ENCODE measurements around the gene LEMD2. TPM values are rescaled to one million over a fixed set of nuclear protein-coding genes. Genes with fewer than 3 reads are reported as not detected.

Gene LEMD2
- total and polyA plus RNA-seq, 9 of the 15 experiments (the other 6 are each of a cell fraction or from before 2014, with no cell fraction given) = 0.32 to 46.3 (median 30.8) TPM

DNA sequence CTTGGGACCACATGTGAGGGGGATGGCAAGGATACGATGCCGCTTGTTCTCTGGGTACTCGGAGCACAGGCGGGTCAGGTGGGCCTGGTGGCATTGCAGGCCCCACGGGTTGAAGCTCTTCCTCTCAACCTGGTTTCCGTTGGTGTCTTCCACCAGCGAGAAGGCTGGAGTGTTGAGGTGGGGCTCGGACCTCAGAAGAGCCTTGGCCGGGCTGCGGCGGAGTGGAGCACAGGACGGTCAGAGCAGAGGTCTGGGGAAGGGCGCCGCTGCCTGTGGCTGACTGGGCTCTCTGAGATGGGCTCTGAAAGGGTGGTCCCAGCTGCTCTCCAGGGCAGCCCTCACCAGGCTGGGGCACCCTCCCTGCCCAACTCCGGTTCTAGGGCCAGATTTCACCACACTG lies 62.2 kb downstream of the LEMD2 start (continued):
- TF ChIP-seq ARID3A (IDR thresholded peaks at IDR 0.05; ENCODE audit: borderline replicate concordance, low read depth, low read length) = no peak
- TF ChIP-seq ZNF431 (CRISPR knock-in tag; IDR thresholded peaks at IDR 0.05) = no peak
- no peak for TF ChIP-seq ESRRB (CRISPR knock-in tag; IDR thresholded peaks at IDR 0.05; ENCODE audit: borderline replicate concordance)
- no peak for TF ChIP-seq FOXM1 (IDR thresholded peaks at IDR 0.05; ENCODE audit: low read depth)
- no peak for TF ChIP-seq FOXM1 (CRISPR knock-in tag; IDR thresholded peaks at IDR 0.05; ENCODE audit: low read depth)
- no peak for TF ChIP-seq CEBPB (tag; IDR thresholded peaks at IDR 0.05)
- no peak for TF ChIP-seq GATA2 (CRISPR knock-in tag; IDR thresholded peaks at IDR 0.05)
- TF ChIP-seq, protein P1, sequence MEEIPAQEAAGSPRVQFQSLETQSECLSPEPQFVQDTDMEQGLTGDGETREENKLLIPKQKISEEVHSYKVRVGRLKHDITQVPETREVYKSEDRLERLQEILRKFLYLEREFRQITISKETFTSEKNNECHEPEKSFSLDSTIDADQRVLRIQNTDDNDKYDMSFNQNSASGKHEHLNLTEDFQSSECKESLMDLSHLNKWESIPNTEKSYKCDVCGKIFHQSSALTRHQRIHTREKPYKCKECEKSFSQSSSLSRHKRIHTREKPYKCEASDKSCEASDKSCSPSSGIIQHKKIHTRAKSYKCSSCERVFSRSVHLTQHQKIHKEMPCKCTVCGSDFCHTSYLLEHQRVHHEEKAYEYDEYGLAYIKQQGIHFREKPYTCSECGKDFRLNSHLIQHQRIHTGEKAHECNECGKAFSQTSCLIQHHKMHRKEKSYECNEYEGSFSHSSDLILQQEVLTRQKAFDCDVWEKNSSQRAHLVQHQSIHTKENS (CRISPR knock-in tag; IDR thresholded peaks at IDR 0.05) = no peak
- no peak for TF ChIP-seq ZBTB17 (CRISPR knock-in tag; IDR thresholded peaks at IDR 0.05)
- no peak for TF ChIP-seq SOX6 (IDR thresholded peaks at IDR 0.05)

Data from K562 (cell line).